B cell (primary cell): ENCODE data around the gene ZNF521. TPM values are rescaled to one million over a fixed set of nuclear protein-coding genes. Genes with fewer than 3 reads are reported as not detected.

ENCODE experiments used
- ATAC-seq: fragments of 200-7000 bp; cut with Tn5 transposase; one replicate; pipeline ENCODE4 v1.10.0; 2021; ENCODE audit warnings: low read depth, mild to moderate bottlenecking, moderate number of reproducible peaks, moderate library complexity
- CTCF ChIA-PET: fragments of 350-600 bp; sonication (Branson Sonifier 250); formaldehyde crosslinking; loops from one replicate; lab custom pipeline; 2021; ENCODE audit warnings: antibody characterized with exemption, inconsistent platforms; lab: Charles Lee
- POLR2A ChIA-PET: fragments of 350-600 bp; sonication (Branson Sonifier 250); formaldehyde crosslinking; loops from one replicate; lab custom pipeline; 2021; ENCODE audit warnings: antibody characterized with exemption; lab: Charles Lee
- DNase-seq: peaks from one replicate; pipeline ENCODE4 v3.0.0; 2013
- H2AFZ ChIP-seq: 2 replicates; pipeline ENCODE4 v1.6.1; 2012; ENCODE audit warnings: mild to moderate bottlenecking, low read depth, low read length; ENCODE audit not compliant: insufficient read depth, poor library complexity, severe bottlenecking
- H3K27ac ChIP-seq, 2 donors: 1 replicate in 1 of 2; 2 replicates in 1 of 2; pipeline ENCODE4 v1.5.1; 2012 to 2013; ENCODE audit warnings: low read length in 2 of 2, mild to moderate bottlenecking in 2 of 2, moderate library complexity in 1 of 2
- H3K27me3 ChIP-seq, 4 experiments: fragments of 200-600 bp in 1 of 4; sonication (generic) in 1 of 4; replicated peaks in 1 of 4; 1 replicate in 2 of 4; 2 replicates in 2 of 4; pipeline versions ENCODE4 v1.6.1 to v1.7.0; 2013 to 2016; ENCODE audit warnings: low read length in 3 of 4, mild to moderate bottlenecking in 2 of 4, mixed read lengths in 1 of 4, moderate library complexity in 1 of 4; ENCODE audit not compliant: insufficient read depth in 4 of 4, control insufficient read depth in 3 of 4; ENCODE audit errors: control extremely low read depth in 1 of 4
- H3K36me3 ChIP-seq, 2 experiments: replicated peaks in 1 of 2; 1 replicate in 1 of 2; 2 replicates in 1 of 2; pipeline versions ENCODE4 v1.6.1 to v1.7.1; 2013; ENCODE audit warnings: low read length in 1 of 2; ENCODE audit not compliant: insufficient read depth in 2 of 2, control insufficient read depth in 1 of 2; ENCODE audit errors: control extremely low read depth in 1 of 2, extremely low read depth in 1 of 2
- H3K4me1 ChIP-seq, 2 donors: fragments of 200-600 bp in 1 of 2; sonication (generic) in 1 of 2; 1 replicate in 1 of 2; 2 replicates in 1 of 2; pipeline versions ENCODE4 v1.5.1 to v1.6.1; 2013 to 2017; ENCODE audit warnings: low read length in 2 of 2; ENCODE audit not compliant: control insufficient read depth in 2 of 2, insufficient read depth in 2 of 2
- H3K4me2 ChIP-seq: replicated peaks from 2 replicates; pipeline ENCODE3; 2012; ENCODE audit warnings: mild to moderate bottlenecking, low read depth, low read length; ENCODE audit not compliant: poor library complexity, severe bottlenecking
- H3K4me3 ChIP-seq, 5 experiments: fragments of 200-600 bp in 1 of 5; sonication (generic) in 1 of 5; 1 replicate in 3 of 5; 2 replicates in 2 of 5; pipeline versions ENCODE4 v1.5.1 to v1.7.0; 2011 to 2016; ENCODE audit warnings: low read length in 4 of 5, mild to moderate bottlenecking in 4 of 5, low read depth in 2 of 5, control low read depth in 1 of 5, moderate library complexity in 1 of 5; ENCODE audit not compliant: insufficient read depth in 1 of 5; ENCODE audit errors: control extremely low read depth in 1 of 5, extremely low read depth in 1 of 5
- H3K79me2 ChIP-seq: fragments of 200-600 bp; sonication (generic); one replicate; pipeline ENCODE4 v1.6.0; 2016; ENCODE audit warnings: low read length; ENCODE audit not compliant: control insufficient read depth, insufficient read depth
- H3K9ac ChIP-seq: fragments of 200-600 bp; sonication (generic); 2 replicates; pipeline ENCODE4 v1.6.1; 2017; ENCODE audit warnings: mild to moderate bottlenecking, low read length, moderate library complexity
- H3K9me3 ChIP-seq, 3 donors: one replicate each; pipeline versions ENCODE4 v1.6.1 to v1.7.1; 2013; ENCODE audit warnings: low read length in 2 of 3; ENCODE audit not compliant: control insufficient read depth in 2 of 3, insufficient read depth in 1 of 3; ENCODE audit errors: control extremely low read depth in 1 of 3
- H4K20me1 ChIP-seq: 2 replicates; pipeline ENCODE4 v1.6.0; 2012; ENCODE audit warnings: mild to moderate bottlenecking, low read length; ENCODE audit not compliant: insufficient read depth, control insufficient read depth, poor library complexity, severe bottlenecking
- H3K27ac Mint-ChIP-seq: one replicate; pipeline ENCODE4 v1.8.0; 2021; ENCODE audit warnings: mixed read lengths
- H3K27me3 Mint-ChIP-seq: one replicate; pipeline ENCODE4 v1.8.0; 2021; ENCODE audit warnings: mixed read lengths
- H3K4me1 Mint-ChIP-seq: one replicate; pipeline ENCODE4 v1.8.0; 2021; ENCODE audit warnings: mixed read lengths
- H3K4me3 Mint-ChIP-seq: one replicate; pipeline ENCODE4 v1.8.0; 2021; ENCODE audit warnings: mixed read lengths
- H3K9me3 Mint-ChIP-seq: one replicate; pipeline ENCODE4 v1.8.0; 2022; ENCODE audit warnings: mixed read lengths; ENCODE audit not compliant: insufficient read depth
- CTCF ChIP-seq: fragments of 200-600 bp; IDR thresholded peaks from one replicate; pipeline ENCODE4 v1.8.0; 2022; ENCODE audit warnings: antibody characterized with exemption, mild to moderate bottlenecking
- EZH2 ChIP-seq: IDR thresholded peaks from 2 replicates; pipeline ENCODE4 v1.6.1; 2012; ENCODE audit warnings: borderline replicate concordance, low read depth, mild to moderate bottlenecking, moderate library complexity, low read length; ENCODE audit not compliant: insufficient read depth, poor library complexity, severe bottlenecking
- WGBS: methylation state at CpG from one replicate; pipeline ENCODE4 v1.1.5; 2013; ENCODE audit warnings: missing lambda C conversion rate; ENCODE audit not compliant: insufficient coverage; 5-methylcytosine and 5-hydroxymethylcytosine counted together
- intact Hi-C: fragments of 100-400 bp; cut with micrococcal nuclease; formaldehyde crosslinking; loops from one replicate; pipeline ENCODE4 v1.10.0; 2022
- polyA plus RNA-seq: library from polyadenylated mRNA; depleted of rRNA; stranded (reverse); fragments of >200 nt; gene quantifications from 2 replicates; pipeline ENCODE4 v1.2.3, GENCODE V29; 2012
- total RNA-seq, 2 donors: library from RNA; stranded (reverse); fragments of 120-200 nt in 1 of 2; gene quantifications; 1 replicate in 1 of 2; 2 replicates in 1 of 2; pipeline versions ENCODE4 v1.2.3 to v1.2.4, GENCODE V29; 2013 to 2022

The ZNF521 gene
- total and polyA plus RNA-seq, 2 donors (not counting 1 experiment from before 2014, with no cell fraction given): 0.04 to 9.0 TPM

GRCh38 chr18:25364732-25365131 is 12.8 kb upstream of the ZNF521 start:
- H3K36me3 ChIP-seq: no peaks in the 10 kb centered on the region
- no peak overlapping the region for H3K4me3 ChIP-seq
- no peaks in the 10 kb centered on the region for H3K79me2 ChIP-seq
- Mint-ChIP-seq H3K27me3 (peaks cover 29% of the 10 kb centered on the region), H3K27ac (no peak overlapping the region), H3K4me3 (no peak overlapping the region), H3K9me3 (no peaks in the 10 kb centered on the region), H3K4me1 (no peaks in the 10 kb centered on the region)
- POLR2A ChIA-PET: no interaction called here
- TF ChIP-seq CTCF: no peak
- TF ChIP-seq EZH2: no peak
- intact Hi-C loops: no loop called here
- DNase-seq: no peak
- H3K4me1 ChIP-seq: no peaks in the 10 kb centered on the region
- H3K27ac ChIP-seq: no peak overlapping the region
- H4K20me1 ChIP-seq: no peaks in the 10 kb centered on the region
- H2AFZ ChIP-seq: no peak overlapping the region
- H3K27me3 ChIP-seq: no peaks in the 10 kb centered on the region
- H3K9me3 ChIP-seq: no peaks in the 10 kb centered on the region
- CTCF ChIA-PET: interaction anchor here (1.0 kb wide), 1 partner anchor 235 kb away, joined by 3 read pairs; no protein-coding TSS in a partner anchor
- ATAC-seq: no peak
- H3K9ac ChIP-seq: no peak overlapping the region
- no peak overlapping the region for H3K4me2 ChIP-seq

- no peak overlapping the region for H3K27ac ChIP-seq
- no peak for DNase-seq
- no peak overlapping the region for H3K9ac ChIP-seq
- Mint-ChIP-seq H3K9me3 (no peaks in the 10 kb centered on the region), H3K4me3 (no peak overlapping the region), H3K4me1 (no peaks in the 10 kb centered on the region), H3K27ac (no peak overlapping the region), H3K27me3 (peaks cover 35% of the 10 kb centered on the region)
- intact Hi-C loops: no loop called here
- H2AFZ ChIP-seq: no peak overlapping the region
- CTCF ChIA-PET: no interaction called here
- H3K4me1 ChIP-seq: no peaks in the 10 kb centered on the region
- no peak overlapping the region for H3K4me3 ChIP-seq
- H3K27me3 ChIP-seq: peaks cover 0 to 1% (median 0%) of the 10 kb centered on the region in 4 experiments
- 74% methylated on average over 2 of the region's 5 CpGs for WGBS
- no peak for TF ChIP-seq EZH2
- no peak for TF ChIP-seq CTCF
- H4K20me1 ChIP-seq: no peaks in the 10 kb centered on the region
- H3K79me2 ChIP-seq: no peaks in the 10 kb centered on the region
- H3K9me3 ChIP-seq: no peaks in the 10 kb centered on the region
- H3K36me3 ChIP-seq: no peaks in the 10 kb centered on the region
- no peak overlapping the region for H3K4me2 ChIP-seq
- POLR2A ChIA-PET: no interaction called here
- no peak for ATAC-seq
Measured at GRCh38 chr18:25360301-25360899, 8.4 kb upstream of the ZNF521 start.
